Inferior parietal cortex (tissue), 1 donor: Measurements from ENCODE around the gene DHX15.

Experiments
- DNase-seq: peaks from one replicate; pipeline ENCODE4 v3.0.0-alpha.2; 2016; ENCODE audit errors: extremely low spot score

The DHX15 gene

DNA sequence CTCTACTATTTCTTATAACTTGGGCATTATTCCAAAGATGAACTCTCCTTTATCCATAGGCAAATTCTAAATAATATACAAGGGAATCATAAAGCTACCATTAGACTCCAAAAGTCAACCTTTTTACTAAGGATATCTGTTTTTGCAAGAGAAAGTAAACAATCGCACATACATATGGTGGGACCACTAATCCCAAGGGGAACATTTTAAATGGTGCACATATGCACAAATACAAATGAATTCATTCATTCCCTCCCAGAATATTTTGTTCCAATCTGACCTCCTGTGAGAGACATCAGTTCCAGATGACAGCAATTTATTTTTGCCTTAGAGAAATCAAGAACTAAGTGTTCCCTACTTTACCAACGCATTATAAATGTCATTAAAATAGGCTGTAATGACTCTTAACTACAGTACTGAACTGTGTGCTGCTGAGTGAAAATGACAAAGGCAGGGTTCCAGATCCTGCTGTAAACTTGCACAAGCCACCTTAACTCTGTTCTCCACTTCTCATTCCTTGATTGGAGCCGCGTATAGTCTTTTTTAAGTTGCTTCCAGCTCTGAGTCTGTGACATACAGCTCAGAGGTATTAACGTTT is 2.0 kb downstream of the DHX15 start:
- DNase-seq = no peak

DNA sequence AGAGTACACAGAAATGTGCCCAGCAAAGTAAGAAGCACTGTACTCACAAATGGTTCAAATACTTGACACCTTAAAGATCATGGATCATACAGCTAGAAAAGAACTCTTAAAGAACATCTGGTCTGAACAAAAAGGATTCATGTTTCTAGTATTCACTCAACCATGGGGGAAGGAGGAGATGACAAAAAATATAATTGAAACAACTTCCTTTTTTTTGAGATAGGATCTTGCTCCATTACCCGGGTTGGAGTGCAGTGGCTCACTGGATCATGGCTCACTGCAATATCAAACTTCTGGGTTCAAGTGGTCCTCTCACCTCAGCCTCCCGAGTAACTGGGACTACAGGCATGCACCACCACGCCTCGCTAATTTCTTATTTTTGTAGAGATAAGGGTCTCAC is 6.0 kb downstream of the DHX15 start:
- no peak for DNase-seq

DNA sequence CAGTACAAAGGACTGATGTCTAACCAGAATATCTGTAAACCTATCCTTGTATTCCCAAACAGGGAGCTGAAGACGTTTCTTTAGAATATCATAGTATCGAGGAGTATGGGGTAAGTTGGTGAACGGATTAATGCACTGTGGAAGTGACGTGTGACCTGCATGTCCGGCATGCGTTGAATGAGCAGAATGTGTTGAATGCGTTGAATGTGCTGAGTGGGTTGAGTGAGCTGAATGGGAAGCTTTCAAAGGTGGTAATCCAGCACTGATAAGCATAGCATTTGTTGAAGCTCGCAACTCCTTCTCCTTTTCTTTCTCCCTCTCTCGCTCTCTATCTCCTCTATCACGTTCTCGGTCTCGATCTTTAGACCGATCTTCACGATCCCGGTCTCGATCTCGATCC is 8.1 kb downstream of the DHX15 start:
- no peak for DNase-seq

DNA sequence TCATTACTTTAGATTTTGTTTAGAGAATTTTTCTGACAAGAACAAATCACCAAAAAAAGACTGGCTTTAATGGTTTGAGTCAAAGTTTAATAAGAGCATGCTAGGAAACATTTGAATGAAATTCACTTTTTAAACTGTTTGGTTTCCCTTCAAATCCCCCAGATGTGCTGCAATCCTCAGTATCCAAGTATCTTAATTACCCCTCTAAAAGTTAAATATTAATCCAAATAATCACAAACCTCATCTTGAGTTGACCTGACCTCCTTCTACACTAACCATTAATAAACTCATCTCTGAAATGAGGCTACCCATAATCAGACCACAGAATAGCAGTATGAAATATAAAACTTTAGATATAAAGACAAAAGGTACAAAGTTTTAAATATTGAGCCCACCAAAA is 10.1 kb downstream of the DHX15 start:
- no peak for DNase-seq

DNA sequence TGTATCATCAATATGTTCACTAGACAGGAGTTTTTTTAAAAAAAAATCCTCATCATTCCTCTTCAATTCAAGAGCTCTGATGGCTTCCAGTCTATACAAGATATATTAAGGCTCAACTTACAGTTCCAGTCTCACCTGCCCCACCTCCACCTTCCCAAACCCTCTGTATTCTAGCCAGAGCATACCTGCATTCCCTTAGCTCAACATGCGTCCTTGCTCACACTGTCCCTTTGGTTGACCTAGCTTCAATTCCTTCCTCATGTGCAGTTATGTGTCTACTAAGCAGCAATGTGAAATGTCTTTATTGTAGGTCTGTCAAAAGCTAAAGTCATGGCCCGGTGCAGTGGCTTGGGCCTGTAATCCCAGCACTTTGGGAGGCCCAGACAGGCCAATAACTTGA is 10.8 kb downstream of the DHX15 start:
- DNase-seq = no peak

DNA sequence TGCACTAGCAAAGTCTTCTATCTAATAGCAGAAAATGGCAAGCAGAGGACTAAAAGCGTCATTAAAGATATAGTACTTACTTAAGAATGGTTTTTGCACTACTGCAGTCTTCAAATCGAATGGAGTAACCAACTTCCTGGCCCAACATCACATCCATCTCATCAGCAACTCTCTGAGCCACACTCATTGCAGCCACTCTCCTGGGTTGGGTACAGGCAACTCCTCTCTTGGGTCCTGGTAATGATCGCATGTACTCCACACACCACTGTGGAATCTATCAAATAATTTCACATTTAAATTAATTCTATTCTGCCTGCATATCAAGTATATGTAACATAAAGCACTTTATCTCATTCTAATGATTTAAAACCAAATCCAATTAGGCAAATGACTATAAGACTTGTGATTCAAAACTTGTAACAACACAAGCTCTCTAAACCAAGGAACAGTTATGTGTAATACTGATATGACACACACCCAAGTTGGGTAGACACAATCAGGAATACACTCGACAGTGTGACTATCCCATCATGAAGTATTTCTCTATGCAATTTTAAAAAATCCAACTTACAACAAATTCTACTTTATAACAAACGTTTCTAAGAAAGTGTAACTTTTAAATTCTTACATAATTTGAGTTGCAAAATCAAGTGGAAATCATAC is 13.6 kb downstream of the DHX15 start:
- no peak for DNase-seq

DNA sequence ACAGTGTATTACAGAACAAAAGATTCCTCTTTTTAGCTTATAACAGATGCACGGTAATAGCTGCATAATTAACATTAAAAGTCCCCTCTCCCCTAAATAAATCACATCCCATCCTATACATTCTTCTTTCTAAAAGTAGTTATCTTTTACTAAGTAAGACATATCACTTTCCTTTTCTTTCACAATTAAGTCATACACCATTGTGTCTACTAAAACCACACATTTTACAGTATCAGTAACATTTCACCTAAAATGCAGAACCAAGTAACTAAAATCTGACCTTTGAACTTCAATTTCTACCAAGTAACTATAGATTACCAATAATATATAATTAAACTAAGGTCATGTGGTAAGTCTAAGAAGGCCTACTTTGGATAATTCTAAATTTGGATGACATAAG is 14.2 kb downstream of the DHX15 start:
- DNase-seq = no peak

DNA sequence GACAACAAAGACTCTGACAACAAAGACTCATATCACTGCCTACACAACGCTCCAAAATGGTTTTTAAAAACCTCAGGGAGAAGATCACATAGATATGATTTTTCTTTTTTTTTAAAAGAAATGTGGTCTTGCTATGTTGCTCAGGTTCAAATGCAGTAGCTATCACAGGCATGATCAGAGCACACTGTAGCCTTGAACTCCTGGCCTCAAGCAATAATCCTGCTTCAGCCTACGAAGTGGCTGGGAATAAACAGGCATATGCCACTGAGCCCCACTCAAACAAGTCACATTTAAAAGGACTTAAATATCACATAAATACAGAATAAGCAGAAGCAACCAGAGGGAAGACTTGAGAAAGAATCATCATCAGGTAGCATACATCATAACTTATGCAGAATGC is 14.7 kb downstream of the DHX15 start:
- no peak for DNase-seq

DNA sequence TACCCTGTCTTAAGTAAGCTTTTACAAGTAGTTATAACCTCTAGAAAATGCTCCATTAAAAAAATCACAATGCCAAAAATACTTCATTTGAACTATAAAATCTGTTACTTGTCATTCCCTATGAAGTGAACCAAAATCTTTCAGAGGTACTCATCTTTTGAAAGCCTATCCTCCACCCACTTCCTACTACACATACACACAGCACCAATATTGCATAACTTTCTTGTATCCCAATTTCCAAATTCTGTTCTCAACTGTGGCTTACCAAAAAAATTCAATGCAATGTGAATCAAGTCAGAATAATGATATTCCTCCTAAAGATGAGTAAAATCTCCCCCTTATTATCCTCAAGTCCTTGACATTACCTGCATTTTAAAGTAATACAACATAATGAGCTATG is 15.9 kb downstream of the DHX15 start:
- DNase-seq = no peak

DNA sequence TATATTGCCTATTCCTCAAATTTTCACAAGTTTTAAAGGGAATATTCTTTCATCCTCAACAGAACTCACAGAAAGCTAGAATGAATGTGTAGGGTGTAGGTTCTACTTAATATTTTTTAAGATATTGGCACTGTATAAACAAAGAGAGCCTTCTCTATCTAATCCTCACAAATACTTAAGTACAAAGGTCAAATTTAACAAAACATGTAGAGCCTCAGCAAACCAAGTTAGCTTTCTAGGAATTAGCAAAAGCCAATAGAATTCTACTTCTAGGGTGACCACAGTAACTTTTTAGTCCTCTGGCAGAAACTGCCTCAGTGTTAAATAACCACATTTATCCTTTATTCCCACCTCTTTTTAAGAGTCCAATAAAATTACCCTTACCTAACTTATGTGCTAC is 19.3 kb downstream of the DHX15 start:
- no peak for DNase-seq

DNA sequence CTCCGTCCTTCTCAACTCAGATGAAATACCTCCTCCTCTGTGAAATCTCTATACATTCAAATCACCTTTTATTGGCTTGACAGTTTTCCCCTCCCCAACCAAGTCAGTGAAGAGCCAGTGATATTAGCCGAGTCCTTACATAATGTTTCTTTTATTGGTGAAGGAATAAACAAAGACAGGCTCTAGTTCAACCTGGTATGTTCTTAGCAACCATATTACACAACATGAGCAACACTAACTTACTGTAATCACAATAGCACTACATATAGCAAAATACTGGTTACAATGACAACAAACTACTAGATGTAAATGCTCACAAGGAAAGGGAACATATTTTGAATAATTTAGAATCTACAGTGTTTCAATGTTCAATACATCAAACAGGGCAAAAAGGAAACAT is 19.9 kb downstream of the DHX15 start:
- DNase-seq = no peak

DNA sequence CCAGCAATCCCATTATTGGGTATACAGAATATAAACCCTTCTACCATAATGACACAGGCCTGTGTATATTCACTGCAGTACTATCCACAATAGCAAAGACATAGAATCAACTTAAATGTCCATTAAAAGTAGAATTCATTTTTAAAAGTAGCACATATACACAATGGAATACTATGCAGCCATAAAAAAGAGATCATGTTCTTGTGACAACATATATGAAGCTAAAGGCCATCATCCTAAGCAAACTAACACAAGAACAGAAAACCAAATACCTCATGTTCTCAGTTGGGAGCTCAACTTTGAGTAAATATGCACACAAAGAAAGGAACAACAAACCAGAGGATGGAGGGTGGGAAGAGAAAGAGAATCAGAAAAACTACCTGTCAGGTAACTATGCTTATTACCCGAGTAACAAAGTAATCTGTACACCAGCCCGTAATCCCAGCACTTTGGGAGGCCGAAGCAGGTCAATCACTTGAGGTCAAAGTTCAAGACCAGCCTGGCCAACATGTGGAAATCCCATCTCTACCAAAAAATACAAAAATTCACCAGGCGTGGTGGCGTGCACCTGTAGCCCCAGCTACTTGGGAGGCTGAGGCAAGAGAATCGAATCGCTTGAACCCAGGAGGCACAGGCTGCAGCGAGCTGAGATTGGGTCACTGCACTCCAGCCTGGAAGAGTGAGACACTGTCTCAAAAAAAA is 22.8 kb downstream of the DHX15 start:
- no peak for DNase-seq

DNA sequence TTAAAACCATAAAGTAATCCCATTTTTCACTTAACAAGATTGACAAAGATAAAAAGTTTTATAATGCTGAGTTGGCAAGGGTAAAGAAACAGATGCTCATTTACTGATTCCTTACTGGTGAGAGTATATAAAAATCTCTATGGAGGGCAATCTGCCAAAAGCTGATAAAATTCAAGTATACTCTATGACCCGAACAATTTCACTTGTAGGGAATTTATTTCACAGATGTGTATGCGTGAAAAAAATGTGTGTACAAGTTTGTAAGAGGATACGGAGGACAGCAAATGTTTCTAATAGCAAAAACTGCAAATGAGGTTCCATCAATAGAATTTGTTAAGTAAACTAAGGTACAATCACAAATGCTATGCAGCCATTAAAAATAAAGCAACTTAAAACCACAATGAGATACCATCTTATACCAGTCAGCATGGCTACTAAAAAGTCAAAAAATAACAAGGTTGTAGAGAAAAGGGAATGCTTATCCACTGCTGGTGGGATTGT is 23.4 kb downstream of the DHX15 start:
- no peak for DNase-seq

DNA sequence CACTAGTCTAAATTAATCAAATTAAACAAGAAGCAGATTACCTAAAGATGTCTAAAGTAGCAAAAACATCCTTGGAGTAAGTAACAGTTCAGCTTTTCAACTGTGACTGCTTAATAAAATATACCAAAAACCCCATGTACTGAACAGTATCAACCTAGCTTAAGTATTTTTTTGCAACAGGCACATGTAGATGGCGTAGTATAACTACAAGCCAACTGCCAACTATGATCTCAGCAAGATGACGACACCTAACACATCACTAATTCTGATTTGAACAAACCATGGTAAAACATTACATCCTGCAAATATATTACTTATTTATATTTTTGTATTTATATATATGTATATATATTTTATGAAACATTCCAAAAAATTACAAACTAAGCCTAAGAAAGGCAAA is 24.5 kb downstream of the DHX15 start:
- no peak for DNase-seq

DNA sequence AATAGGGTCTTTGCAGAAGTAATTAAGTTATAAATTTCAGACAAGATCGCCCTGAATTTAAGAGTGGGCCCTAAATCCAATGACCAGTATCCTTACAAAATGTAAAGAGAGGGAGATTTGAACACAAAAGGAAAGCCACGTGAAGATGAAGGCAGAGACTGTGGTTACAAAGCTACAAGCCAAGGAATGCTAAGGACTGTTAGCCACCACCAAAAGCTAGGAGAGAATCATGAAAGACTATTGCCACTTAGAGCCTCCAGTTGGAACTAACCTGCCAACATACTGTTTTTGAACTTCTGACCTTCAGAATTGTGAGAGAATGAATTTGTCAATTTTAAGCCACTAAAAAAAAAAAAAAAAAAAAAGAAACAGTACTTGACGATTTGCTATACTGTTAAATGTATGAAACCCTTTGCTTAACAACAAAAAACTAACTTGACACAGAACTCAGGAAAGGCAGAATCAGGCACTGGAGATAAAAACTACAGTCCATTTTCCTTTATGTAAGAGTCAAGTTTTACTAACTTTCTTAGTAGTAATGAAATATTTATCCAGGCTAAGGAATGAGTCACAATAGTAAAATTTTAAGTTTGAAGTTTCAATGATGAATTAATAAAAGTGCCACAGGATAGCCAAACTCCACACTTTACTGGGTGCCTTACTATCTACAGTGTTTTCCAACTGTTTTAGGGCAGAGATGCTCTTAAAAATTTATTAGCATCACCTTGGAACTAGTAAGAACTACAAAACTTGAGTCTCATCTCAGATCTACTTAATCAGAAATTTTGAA is 25.1 kb downstream of the DHX15 start:
- no peak for DNase-seq

DNA sequence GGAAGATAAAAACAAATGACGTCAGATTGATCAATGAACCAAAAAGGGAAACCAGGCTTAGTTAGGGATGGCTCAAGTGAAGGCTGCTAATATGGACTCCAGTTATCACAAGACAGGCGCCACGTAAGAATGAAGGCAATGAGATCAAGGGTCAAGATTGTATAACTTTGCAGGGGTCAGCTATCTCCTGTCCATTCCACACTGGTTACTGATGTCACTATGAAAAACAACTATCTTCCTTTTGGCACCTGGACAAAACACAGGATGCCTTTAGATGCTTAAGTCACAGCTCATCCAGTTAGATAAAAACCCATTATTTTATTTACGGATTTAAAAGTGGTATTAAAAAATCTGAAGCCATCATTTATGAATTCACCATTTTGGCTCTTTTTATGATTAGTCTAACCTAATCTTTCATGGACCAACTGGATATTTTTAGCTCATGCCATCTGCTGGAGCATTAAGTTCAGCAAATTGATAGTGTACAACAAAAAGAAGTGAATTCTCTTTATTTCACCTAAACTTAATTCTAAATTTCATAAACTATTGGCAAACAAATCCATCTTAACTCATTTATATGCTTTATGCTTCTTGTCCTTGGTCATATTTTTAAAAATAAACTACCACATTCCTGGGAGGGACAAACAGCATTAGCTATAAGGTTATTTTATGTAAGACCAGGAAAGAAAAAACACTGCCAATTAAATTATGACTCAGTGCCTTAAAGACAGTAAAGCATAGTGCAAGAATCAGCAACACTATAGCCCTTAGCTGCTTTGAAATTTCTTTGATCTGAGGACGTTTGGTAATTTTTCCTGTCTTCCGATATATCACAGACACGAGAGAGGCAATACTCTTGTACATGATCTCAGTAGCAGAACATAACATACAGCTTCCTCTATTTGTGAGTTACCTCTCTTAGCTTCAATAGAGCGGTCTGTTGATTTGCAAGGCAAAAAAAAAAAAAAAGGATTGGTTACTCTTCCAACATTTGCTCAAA is 27.0 kb downstream of the DHX15 start:
- no peak for DNase-seq

DNA sequence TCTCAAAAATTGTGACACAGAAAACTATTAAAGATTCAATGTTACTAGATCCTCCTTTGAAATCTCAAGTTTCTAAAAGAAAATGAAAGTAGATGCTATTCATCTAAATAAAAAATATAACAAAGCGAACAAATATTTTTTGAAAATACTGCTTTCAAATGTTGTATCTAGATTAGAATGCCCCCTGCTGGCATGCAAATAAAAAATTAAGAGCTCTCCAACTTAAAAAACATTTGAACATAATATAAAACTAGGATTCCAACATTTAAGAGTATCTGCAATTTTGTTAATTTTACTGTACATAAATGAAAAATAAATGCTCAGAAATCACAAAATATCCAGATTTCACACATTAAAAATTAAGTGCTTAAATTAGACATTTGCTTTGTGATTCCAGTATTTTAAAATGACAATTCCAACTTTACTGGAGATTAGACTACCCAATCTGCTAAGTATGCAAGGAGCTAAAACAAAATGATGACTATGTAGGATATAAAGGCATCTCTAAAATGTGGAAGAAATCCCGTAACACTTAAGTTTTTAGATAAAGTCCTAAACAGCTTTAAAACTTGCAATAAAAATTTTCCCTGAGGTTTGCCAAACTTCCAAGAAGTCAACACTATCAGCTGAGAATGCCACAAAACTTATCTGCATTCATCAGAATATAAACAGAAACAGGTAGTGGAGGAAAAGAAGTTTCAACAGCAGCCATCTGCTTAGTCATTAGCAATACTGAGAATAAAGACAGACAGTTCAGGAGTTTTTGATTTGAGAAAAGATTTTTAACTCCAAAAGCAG is 32.7 kb downstream of the DHX15 start:
- no peak for DNase-seq

DNA sequence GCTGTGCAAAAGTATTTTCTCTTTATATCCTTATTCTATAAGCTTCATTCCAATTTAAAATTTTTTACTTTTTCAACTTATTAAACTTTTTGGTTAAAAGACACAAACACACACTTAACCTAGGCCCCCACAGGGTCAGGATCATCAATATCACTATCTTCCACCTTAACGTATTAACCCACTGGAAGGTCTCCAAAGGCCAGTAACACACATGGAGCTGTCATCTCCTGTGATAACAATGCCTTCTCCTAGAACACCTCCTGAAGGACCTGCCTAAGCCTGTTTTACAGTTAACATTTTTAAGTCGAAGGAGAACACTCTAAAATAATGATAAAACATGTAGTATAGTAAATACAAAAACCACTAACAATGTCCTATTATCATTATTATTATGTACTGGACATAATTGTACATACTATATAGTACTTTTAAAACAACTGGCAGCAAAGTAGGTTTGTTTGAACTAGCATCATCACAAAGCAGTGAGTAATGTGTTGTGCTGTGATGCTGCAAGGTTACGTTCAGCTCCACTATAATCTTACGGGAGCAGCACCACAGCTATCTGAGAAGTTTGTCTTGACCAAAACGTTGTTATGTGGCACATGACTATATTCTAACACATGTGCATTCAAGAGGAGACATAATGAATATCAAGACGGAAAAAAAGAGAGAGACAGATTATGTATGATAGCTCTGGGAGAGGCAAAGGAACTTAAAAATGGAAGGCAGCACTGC is 33.7 kb downstream of the DHX15 start:
- DNase-seq = no peak

DNA sequence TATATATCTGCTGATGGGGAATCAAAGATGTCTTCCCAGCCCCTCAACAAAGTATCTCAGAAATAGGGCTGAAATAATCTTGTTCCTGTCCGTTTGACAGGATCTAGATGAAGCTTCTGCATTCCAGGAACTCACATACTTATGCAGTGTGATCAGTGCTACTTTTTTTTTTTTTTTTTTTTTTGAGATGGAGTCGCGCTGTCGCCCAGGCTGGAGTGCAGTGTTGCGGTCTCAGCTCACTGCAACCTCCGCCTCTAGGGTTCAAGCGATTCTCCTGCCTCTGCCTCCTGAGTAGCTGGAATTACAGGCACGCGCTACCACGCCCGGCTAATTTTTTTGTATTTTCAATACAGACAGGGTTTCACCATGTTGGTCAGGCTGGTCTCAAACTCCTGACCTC is 36.4 kb downstream of the DHX15 start:
- no peak for DNase-seq
